ELF-1 (cell line): ENCODE data around the gene TTYH3.

Experiments
- DNase-seq: peaks from one replicate; pipeline ENCODE4 v3.0.0-alpha.2; 2016; ENCODE audit warnings: low read depth, low spot score

TTYH3 gene

DNA sequence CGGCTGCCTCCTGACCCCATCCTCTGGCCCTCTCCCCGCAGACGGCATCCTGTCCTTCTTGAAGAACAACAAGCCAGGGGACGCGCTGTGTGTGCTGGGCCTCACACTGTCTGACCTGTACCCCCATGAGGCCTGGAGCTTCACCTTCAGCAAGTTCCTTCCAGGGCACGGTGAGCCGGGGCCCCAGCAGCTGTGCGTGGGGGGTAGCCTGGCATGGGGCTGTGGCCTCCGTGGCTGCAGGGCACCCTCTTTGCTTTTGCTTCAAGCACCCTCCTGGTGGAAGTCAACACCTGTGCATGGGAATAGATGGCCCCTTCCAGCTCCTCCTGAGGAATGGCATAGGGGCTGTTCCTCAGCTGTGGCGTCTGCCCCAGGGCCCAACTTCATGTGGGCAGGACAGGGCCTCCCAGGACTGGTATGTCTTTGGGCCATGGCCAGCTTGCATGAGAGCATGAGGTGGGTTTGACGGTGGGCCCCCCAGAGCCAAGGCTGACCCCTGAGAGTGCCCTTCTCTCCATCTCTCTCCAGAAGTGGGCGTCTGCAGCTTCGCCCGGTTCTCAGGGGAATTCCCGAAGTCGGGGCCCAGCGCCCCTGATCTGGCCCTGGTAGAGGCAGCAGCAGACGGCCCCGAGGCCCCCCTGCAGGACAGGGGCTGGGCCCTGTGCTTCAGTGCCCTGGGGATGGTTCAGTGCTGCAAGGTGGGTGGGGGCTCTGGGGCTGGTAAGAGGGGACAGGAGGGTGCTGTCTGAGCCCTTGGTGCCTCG lies 76.9 kb downstream of the TTYH3 start:
- no peak for DNase-seq

DNA sequence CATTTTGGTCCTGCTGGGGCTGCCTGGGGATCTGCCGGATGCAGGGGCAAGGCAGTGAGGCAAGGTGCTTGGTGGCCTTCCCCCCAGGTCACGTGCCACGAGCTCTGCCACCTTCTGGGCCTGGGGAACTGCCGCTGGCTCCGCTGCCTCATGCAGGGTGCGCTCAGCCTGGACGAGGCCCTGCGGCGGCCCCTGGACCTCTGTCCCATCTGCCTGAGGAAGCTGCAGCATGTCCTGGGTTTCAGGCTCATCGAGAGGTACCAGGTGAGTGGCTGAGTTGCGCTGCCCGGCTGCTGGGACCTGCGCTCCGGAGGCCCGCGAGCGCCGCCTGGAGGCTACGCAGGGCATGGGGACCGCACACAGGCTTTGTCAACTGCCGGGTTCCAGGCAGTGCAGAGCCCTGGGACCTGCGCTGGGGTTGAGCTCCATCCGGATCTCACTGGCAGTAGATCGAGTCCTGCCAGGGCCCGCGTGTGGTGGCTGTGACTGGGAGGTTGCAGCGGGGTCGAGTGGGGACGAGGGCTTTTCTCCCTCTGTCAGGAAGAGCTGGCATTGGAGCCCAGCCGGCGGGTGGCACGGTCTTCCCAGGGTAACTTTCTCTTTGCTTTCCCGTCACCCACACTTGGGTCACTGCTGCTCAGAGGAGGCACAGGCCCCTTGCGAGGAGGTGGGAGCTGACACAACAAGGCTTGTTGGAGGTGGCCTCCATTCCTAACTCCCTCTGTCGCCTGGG lies 77.9 kb downstream of the TTYH3 start:
- peak; percentile 93 for DNase-seq

DNA sequence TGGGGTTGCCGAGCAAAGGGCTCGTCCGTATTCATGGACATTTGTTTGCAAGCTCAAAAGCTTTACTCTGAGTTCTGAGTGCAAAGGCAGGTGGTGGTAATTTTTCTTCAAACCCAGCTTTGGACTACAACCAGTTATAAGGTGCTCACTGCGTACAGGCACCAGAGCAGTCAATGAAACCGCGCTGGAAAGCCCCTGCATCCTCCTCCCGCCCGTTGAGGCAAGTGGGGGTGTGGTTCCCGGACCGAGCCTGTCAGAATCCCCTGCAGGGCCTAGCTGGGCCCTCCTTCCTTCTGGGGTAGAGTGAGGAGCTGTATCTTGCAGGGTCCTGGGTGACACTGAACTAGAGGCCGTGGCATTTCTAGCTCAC lies 78.5 kb downstream of the TTYH3 start:
- no peak for DNase-seq

DNA sequence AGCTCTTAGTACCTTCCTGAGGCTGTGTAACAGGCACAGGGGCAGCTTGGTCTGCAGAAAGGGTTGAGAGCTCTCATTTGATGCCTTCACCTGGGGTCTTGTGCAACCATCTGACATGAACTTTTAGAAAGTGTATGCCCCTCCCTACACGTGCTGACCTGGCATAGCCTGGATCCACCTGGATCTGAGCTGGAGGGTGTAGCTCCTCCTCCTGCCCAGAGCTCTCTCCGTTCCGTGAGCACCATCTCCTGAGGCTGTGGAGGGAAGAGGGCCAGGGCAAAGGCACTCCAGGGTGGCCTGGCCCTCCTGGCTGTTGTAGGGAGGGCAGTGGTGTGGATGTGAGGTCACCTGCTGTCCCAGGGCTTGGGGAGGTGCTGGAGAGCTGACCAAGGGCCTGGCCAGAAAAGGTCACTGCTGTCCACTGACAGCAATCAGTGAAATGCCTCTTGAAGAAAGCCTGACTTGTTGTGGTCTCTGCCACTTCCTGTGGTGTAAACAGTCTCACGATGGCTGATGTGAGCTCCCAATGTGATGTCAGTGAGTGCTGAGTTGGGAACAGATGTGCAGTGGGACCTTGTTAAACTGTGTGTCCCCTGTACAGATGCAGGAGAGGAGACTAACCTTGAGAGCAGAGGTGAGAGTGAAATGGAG lies 79.2 kb downstream of the TTYH3 start:
- no peak for DNase-seq

DNA sequence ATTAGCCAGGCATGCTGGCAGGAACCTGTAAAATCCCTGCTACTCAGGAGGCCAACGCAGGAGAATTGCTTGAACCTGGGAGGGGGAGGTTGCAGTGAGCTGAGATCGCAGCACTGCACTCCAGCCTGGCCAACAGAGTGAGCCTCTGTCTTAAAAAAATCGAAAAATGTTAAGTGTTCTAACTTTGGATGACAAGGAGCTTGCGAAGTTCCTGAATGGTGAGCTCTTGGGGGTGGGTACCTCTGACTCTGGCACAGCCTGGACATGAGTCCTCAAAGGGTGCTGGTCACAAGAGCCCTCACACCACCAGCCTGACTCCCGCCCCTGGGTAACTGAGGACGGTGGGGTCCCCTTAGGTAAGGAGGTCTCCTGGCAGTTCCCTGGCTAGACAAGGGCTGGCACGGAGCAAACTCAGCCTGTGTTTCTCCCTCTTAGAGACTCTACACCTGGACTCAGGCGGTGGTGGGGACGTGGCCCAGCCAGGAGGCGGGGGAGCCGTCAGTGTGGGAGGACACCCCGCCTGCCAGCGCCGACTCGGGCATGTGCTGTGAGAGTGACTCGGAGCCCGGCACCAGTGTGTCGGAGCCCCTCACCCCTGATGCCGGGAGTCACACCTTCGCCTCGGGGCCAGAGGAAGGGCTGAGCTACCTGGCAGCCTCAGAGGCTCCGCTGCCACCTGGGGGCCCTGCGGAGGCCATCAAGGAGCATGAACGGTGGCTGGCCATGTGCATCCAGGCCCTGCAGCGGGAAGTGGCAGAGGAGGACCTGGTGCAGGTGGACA lies 80.3 kb downstream of the TTYH3 start:
- no peak for DNase-seq

DNA sequence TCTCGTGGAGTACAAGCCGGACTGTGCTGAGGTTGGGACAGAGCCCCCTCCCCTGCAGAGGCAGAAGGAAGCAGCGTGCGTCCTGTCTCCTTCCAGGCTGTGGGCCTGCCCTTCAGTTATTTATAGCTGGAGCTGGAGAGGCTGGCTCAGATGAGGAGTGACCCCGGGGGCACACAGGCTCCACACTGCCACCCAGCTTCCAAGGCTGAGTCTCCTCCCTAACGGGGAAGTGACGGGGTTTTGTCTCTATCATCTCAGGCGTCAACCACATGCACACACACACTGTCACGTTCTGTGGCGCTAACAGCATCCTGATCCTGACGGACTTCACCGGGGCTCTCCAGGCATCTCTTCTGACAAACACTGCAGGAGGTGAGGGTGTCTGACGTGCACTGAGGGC lies 81.6 kb downstream of the TTYH3 start:
- peak; percentile 72 for DNase-seq

DNA sequence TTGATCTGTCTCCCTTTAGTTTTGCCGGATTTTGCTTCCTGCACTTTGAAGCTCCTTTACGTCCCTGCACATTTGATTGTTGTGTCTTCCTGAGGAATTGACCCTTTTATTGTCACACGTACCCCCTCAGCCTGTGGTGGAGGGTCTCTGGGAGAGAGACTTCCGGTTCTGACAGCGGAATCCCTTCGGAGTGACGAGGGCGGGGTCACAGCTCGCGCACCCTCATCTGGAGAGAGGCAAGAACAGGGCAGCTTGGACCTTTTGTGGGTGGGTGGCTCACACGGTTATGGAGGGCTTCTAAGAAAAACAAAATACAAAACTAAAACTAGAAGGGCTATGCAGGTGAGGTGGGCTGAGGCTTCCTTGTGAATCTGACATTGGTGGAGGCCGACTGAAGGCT lies 82.2 kb downstream of the TTYH3 start:
- no peak for DNase-seq
